Activated CD4-positive, alpha-beta T cell treated with anti-CD3 and anti-CD28 coated beads, Interleukin-2, amount 50 U/mL, for 1 hour (primary cell): Measurements from ENCODE around the gene TCTN1.
A peak's percentile ranks its signal among the peaks of the same experiment; 100 is the strongest.
"Not testable (repeated sequence)": the region's sequence is repeated elsewhere in the genome, so short reads cannot be mapped to it uniquely, and the experiment has no call there.

Experiments used
- DNase-seq: peaks from one replicate; pipeline ENCODE4 v3.0.0-alpha.2; 2020

Gene TCTN1

DNA sequence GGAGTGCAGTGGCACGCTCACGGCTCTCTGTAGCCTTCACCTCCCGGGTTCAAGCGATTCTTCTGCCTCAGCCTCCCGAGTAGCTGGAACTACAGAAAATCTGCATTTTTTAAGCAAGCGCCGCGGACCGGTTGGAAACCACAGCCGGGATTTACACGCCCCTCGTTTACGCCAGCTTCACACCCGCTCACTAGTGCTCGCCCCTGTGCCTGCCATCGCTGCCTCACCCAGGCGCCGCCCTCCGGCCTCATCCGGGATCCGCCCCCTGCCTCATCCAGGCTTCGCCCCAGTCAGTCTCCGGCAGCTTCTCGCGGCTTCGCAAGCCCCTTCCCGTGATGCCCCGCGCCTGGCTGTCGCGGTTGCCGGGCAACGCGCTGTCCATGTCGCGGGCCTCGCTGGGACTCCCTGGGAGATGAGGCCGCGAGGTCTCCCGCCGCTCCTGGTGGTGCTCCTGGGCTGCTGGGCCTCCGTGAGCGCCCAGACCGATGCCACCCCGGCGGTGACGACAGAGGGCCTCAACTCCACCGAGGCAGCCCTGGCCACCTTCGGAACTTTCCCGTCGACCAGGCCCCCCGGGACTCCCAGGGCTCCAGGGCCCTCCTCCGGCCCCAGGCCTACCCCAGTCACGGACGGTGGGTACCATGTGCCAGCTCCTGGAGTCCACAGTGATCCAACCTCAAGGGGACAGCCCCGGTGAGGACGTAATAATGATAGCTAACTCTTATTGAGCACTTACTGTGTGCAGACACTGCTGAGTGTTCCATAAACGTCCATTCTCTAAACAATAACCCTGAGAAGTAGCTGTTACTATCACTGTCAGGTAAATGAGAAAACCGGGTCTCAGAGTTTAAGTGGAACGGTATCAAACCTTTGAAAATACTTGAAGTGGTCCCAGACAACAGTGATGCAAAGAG, at the start of gene TCTN1:
Gene TCTN1 (plus strand): TSS at position 359 of the 914 bp plus-strand sequence. CDS start 54 bp downstream, at position 413.
- DNase-seq: peak; percentile 95

- DNase-seq: no peak
Measured at GRCh38 chr12:110564471-110564991, 49.4 kb upstream of the TCTN1 start.

- DNase-seq: no peak
Measured at GRCh38 chr12:110565894-110566871, 47.7 kb upstream of the TCTN1 start.

DNA sequence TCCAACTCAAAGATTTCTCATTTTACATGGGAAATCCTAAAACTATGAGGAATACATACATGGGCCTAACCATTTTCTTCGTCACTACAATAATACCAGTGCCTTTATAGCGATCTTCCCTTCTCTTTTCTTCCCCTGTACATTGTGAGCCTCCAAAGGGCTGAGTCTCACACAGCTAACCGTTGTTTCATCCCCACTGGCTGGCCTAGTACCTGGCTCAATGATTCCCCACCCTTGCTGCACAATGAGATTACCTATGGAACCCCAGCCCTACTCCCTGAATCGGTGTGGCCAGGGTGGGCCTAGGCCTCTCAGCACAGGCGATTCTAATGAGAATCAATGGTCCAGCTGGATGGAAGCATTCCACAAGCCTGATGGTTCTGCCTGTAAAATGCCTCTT, 46.9 kb upstream of the TCTN1 start:
- no peak for DNase-seq

DNA sequence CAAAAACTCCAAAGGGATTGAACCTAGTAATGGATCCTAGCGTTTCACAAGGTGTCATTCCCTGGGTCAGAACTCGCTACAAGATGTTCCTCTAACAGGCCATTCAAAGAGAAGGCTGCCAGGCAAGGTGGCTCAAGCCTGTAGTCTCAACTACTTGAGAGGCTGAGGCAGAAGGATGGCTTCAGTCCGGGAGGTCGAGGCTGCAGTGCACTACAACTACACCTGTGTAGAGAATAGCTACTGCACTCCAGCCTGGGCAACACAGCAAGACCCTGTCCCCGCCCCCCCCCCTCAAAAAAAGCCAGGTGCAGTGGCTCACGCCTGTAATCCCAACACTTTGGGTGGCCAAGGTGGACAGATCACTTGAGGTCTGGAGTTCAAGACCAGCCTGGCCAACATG, 45.2 kb upstream of the TCTN1 start:
- DNase-seq: no peak

DNA sequence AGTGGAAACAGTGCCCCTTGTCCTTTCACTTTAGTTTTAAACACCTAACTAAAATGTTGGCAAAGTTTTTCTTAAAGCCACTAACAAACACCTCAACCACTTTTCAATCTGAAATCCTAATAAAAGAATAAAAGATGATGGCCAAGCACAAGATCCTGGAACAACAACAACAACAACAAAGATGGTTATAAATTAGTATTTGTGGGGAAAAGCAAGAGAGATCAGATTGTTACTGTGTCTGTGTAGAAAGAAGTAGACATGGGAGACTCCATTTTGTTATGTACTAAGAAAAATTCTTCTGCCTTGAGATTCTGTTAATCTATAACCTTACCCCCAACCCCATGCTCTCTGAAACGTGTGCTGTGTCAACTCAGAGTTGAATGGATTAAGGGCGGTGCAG, 44.1 kb upstream of the TCTN1 start:
- DNase-seq: not testable (repeated sequence)

DNA sequence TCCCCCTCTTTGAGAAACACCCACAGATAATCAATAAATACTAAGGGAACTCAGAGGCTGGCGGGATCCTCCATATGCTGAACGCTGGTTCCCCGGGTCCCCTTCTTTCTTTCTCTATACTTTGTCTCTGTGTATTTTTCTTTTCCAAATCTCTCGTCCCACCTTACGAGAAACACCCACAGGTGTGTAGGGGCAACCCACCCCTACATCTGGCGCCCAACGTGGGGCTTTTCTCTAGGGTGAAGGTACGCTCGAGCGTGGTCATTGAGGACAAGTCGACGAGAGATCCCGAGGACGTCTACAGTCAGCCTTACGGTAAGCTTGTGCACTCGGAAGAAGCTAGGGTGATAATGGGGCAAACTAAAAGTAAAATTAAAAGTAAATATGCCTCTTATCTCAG, 43.1 kb upstream of the TCTN1 start:
- not testable (repeated sequence) for DNase-seq

DNA sequence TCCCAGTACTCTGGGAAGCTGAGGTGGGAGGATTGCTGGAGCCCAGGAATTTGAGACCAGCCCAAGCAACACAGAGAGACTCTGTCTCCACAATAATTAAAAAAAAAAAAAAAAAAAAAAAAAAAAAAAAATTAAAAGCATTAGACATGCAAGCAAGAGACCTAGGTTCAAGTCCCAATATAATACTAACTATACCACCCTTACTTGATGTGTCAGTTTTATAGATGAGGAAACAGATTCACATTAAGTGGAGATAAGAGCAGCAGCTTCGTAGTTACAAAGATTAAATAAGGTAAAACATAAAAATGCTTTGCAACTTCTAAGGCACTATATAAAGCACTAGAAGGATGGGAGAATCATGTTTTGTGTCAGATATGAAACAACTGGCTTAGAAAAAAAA, 39.9 kb upstream of the TCTN1 start:
- no peak for DNase-seq

GRCh38 chr12:110574717-110575230, 39.2 kb upstream of the TCTN1 start:
- DNase-seq: not testable (repeated sequence)

- no peak for DNase-seq
Measured at GRCh38 chr12:110575326-110575725, 38.6 kb upstream of the TCTN1 start.

GRCh38 chr12:110576504-110576903, 37.4 kb upstream of the TCTN1 start:
- DNase-seq: no peak

DNA sequence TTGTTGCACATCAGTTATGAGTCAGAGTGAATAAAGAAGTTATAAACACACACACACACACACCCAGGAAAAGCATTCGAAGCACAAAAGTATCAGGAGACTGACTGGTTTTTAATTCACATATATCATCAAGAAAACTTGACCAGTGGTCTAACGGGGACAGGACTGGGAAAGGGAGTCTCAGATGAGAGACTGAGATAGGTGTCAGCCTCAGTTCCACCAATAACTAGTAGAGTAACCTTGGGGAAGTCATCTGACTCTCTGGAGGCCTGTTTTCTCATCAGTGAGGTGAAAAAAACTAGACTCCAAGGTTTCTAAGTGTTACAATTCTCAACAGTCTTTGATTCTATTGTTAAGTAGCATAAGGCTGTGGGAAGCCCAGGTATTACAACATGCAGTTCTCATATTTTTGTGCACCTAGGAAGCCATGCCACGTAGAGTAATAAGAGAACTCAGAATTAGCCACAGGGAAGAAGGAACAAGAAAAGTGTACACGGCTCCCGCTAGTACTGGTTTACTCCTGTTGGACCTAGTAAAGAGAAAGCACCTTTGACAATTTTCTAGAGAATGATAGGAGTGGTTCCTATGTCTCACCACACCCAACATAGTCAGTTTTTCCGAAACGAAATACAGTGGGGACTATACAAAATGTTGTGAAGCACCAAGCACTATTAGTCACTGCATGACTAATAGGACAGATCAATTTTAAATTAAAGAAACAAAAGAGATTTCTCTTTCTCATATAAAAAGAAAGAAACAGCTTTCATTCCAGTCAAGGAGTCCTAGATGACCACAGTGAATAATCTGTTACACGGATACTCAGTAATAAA, 35.9 kb upstream of the TCTN1 start:
- DNase-seq: peak; percentile 17

DNA sequence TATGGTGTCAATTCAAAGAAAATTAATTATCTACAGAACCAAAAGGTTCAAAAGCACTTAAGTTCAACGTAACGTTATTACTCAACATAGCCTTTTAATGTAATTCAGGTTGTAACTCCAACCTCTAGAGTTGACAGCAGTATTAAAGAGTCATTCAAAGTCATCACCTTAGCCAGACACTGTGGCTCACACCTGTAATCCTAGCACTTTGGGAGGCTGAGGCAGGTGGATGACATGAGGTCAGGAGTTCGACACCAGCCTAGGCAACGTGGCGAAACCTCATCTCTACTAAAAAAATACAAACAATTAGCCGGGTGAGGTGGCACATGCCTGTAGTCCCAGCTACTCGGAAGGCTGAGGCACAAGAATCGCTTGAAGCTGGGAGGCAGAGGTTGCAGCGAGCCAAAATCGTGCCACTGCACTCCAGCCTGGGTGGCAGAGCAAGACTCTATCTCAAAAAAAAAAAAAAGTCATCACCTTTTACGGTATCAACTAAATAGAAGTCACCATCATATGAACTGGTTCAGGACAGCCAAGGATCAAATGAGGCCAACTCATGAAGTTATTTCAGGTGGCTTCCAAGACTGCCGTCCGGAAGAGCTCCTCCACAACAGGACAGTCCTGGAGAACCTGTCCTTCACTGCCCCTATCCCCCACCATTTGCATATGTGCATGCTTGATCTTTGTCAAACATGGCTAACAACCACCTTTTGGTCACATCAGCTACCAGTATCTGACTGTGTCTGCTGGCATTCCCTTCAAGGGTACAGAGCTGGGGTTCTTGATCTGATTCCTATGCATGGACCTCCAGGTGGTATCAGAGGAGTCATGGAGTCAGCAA, 35.0 kb upstream of the TCTN1 start:
- DNase-seq: no peak

DNA sequence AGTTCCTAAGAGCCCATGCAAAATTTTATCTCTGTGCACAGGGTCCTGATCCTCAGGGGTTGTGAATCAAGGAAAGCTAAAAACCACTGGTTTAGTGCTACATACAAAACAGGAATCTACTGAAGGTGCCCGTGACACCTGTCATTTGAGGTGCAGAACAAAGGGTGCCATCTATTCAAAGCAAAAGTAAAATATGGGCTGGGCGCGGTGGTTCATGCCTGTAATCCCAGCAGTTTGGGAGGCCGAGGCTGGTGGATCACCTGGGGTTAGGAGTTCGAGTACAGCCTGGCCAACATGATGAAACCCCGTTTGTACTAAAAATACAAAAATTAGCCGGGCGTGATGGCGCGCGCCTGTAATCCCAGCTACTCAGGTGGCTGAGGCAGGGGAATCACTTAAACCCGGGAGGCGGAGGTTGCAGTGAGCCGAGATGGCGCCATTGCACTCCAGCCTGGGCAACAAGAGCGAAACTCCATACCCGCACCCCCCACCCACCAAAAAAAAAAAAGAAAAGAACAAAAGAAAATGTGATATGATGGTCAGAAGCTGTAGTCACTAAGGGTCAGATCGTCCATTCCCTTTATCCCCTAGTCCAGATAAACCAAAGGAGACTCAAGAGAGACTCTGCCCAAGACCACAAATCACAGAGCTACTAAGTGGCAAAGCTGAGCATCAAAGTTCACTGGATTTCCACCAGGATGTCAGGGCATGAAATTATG, 34.2 kb upstream of the TCTN1 start:
- DNase-seq: no peak

GRCh38 chr12:110581931-110582275, 32.0 kb upstream of the TCTN1 start:
- DNase-seq: no peak

DNA sequence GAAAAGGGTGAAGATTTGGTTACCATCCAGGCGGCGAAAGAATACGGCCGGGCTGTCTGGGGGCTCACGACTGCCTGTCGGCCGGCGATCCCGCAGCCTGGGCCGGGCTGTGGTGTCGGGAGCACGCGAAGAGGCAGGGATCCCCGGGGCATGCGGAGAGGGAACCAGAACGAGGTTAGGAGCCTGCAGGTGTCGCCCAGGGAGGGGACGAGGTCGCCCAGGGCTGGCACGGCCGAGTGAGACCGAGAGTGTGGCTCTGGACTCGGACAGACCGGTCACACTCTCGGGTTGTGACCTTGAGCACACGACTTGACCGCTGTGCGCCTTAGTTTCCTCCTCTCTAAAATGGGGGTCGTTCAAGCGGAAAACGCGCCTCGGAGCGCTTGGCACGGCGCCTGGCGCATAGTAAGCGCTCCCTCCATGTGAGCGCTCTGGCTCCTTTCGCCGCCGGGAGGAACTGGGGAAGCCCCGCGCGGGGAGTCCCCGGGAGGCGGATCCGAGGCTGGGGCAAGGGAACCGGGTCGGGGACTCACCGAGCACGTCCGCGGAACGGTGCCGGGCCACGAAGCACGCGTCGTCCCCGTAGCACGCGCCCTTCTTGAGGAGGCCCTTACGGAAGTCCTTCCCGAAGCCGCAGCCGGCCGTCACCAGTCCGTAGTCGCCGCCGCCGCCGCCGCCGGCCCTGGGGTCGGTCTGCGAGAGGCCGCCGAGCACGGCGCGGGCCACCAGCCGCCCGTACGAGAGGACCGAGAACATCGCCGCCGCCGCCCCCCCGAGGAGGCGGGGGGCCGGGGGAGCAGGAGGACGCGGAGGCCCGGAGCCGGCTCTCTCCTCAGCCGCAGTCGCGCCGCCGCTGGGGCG, 31.4 kb upstream of the TCTN1 start:
- peak; percentile 80 for DNase-seq

DNA sequence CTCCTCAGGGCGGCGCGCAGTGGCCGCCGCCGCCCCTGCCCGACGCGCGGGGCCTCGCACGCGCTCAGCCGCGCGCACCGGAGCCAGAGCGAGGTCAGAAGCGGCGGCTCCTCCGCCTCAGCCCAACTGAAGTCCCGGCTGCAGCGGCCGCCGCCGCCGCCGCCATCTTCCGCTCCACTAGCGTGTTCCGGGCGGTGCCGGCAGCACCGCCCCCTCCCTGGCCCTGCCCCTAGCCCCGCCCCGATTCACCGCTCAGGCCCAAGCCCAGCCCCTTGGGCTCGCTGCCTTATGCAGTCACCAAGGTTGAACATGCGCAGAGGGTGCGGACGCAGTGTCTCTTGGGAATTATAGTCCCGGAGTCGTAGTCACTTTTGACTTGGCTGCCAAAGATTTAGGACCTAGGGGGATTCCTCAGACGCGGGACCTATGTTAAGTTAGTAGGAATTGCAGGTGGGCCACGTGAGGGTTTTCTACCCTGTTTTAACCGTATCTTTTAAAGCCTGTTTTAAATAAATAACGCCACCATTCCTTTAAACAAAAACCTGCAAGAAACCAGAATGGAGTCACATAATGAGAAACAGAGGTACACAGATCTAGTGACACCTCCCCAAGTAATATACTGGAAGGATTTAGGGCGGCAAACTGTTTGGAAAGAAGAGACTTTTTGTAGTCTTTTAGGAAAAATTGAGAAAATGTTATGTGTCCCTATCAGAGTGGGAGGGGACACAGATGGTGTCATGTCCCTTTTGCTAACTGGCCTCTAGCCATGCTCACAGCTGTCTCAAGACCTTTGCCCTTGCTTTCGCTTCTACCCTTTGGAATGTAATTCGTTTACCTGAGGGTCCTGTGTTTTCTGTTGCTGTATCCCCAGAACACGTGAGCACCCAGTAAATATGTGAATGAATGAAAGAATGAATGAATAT, 30.5 kb upstream of the TCTN1 start, which contains the start of gene PPTC7:
Gene PPTC7 (minus strand): TSS at position 182 of the 923 bp plus-strand sequence. CDS start 287 bp downstream, outside the sequence.
- peak; percentile 97 for DNase-seq

- DNase-seq: no peak
Measured at GRCh38 chr12:110585231-110585799, 28.6 kb upstream of the TCTN1 start.
